ENCODE data around the gene SNAP25. TPM values are rescaled to one million over a fixed set of nuclear protein-coding genes. Genes with fewer than 3 reads are reported as not detected.

SNAP25 gene
- total RNA-seq, 2 donors from 2014 or later: 0.74 to 9.3 TPM

- DNase-seq (ENCODE audit: low spot score): no peak
- H3K36me3 ChIP-seq: no peaks in the 10 kb centered on the region
- H3K4me1 ChIP-seq: no peaks in the 10 kb centered on the region
- H3K4me3 ChIP-seq: no peak overlapping the region
- H3K9me3 ChIP-seq: no peaks in the 10 kb centered on the region
- no peak overlapping the region for H3K27ac ChIP-seq
- no peak for TF ChIP-seq CTCF (IDR thresholded peaks at IDR 0.05)
- no peaks in the 10 kb centered on the region for H3K27me3 ChIP-seq
Measured at GRCh38 chr20:10255846-10256245, 37.2 kb downstream of the SNAP25 start.

- Histone ChIP-seq H3K4me3 (no peak overlapping the region), H3K27ac (no peak overlapping the region), H3K4me1 (no peaks in the 10 kb centered on the region), H3K36me3 (no peaks in the 10 kb centered on the region), H3K27me3 (no peaks in the 10 kb centered on the region), H3K9me3 (no peaks in the 10 kb centered on the region)
- TF ChIP-seq CTCF (IDR thresholded peaks at IDR 0.05): no peak
- DNase-seq (ENCODE audit: low spot score): no peak
Measured at GRCh38 chr20:10259166-10259565, 40.5 kb downstream of the SNAP25 start.

DNA sequence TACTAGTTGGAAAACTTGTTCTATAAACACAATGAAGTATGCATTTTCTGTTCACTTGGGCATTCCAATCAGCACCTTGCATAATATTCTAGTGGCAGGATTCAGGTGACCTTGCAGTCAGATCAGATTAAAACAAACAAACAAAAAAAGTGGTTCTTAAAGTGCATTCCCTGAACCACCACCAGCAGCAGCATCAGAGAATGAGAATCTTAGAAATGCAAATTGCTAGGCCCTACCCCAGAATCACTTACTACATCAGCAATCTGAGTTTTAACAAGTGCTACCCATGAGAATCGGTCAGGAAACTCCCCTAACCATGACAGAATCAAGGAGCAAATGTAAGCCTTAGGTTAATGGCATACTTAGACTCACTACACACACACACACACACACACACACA is 41.7 kb downstream of the SNAP25 start:
- no peak for TF ChIP-seq CTCF (IDR thresholded peaks at IDR 0.05)
- Histone ChIP-seq H3K4me1 (no peaks in the 10 kb centered on the region), H3K27ac (no peak overlapping the region), H3K27me3 (no peaks in the 10 kb centered on the region), H3K4me3 (no peak overlapping the region), H3K9me3 (no peaks in the 10 kb centered on the region), H3K36me3 (no peaks in the 10 kb centered on the region)
- DNase-seq (ENCODE audit: low spot score): no peak

DNA sequence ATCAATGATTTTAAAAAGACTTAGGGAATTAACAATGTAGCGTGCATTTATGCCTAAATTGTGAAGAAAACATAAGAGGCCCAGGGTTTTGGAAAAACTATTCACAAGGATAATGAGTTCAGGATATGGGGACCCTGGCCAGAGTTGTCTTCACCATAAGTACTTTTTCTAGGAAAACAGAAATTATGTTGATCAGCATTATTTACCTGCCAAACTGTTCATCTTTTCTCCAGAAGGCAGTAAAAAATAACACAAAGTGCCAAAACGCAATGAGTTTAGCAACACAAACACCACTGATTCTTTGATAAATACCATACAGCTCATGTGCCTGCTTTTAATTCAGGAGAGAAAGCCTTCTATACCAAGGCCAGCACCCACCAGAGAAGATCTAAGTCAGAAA is 43.1 kb downstream of the SNAP25 start:
- Histone ChIP-seq H3K36me3 (no peaks in the 10 kb centered on the region), H3K4me3 (no peak overlapping the region), H3K4me1 (no peaks in the 10 kb centered on the region), H3K9me3 (no peaks in the 10 kb centered on the region), H3K27me3 (no peaks in the 10 kb centered on the region), H3K27ac (no peak overlapping the region)
- no peak for TF ChIP-seq CTCF (IDR thresholded peaks at IDR 0.05)
- no peak for DNase-seq (ENCODE audit: low spot score)

DNA sequence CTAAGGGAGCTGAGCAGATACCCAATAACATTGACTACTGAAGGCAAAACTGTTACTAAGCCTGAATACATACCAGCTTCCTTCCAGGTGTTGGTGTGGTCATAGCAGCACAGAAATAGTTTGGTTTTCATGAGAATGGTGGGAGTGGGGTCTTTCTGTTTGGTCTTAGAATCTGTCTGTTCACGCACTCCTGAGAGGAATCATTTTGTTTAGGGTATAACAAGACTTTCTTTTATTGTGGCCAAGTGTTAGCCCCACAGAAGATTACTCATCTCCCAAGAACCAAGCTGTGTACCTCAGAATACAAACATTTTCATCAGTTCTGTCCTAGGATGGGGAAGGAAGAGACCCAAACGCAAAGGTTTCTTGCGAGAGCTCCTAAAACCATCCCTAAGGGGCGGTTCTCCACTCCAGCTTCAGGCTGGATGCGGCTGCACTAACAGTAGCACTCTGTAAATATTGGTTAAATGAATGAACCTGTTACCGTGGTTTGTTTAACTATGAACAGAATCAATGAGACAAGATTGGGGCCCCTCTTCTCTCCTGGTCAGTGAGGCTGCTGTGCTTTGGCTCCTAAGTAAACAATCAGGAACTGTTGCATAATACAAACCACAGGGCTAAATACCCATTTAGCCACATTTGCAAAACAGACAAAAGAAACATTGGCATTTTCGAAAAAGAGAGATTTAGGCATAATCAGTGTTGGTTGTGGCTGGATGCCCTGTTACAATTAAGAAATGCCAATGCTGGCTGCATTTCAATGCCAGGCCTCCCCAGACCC is 44.9 kb downstream of the SNAP25 start:
- no peaks in the 10 kb centered on the region for H3K36me3 ChIP-seq
- TF ChIP-seq CTCF (IDR thresholded peaks at IDR 0.05): no peak
- no peak for DNase-seq (ENCODE audit: low spot score)
- H3K27me3 ChIP-seq: no peaks in the 10 kb centered on the region
- H3K27ac ChIP-seq: no peak overlapping the region
- H3K4me3 ChIP-seq: no peak overlapping the region
- no peaks in the 10 kb centered on the region for H3K9me3 ChIP-seq
- no peaks in the 10 kb centered on the region for H3K4me1 ChIP-seq

DNA sequence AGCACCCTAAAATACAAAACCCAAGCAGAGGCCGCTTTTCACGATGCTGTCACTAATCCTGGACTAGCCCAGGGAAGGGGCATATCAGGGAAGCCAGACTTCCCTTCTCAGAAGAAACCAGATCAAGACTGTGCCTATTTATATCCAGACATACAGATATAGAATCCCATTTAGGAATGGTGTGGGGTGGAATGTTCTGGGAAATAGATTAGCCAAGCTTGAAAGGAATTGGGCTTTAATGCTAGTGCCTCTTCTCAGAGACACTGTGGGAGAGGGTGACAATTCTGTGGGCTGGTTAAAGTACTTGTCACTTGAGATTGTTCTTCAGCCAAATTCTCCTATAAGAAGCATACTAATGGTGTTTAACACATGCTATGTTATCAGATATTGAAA is 45.5 kb downstream of the SNAP25 start:
- Histone ChIP-seq H3K9me3 (no peaks in the 10 kb centered on the region), H3K4me3 (no peak overlapping the region), H3K4me1 (no peaks in the 10 kb centered on the region), H3K27ac (no peak overlapping the region), H3K27me3 (no peaks in the 10 kb centered on the region), H3K36me3 (no peaks in the 10 kb centered on the region)
- TF ChIP-seq CTCF (IDR thresholded peaks at IDR 0.05): no peak
- DNase-seq (ENCODE audit: low spot score): no peak
